Measurements from ENCODE around the gene DAZ1.
"Not testable (repeated sequence)": the region's sequence is repeated elsewhere in the genome, so short reads cannot be mapped to it uniquely, and the experiment has no call there.

DAZ1 gene, protein sequence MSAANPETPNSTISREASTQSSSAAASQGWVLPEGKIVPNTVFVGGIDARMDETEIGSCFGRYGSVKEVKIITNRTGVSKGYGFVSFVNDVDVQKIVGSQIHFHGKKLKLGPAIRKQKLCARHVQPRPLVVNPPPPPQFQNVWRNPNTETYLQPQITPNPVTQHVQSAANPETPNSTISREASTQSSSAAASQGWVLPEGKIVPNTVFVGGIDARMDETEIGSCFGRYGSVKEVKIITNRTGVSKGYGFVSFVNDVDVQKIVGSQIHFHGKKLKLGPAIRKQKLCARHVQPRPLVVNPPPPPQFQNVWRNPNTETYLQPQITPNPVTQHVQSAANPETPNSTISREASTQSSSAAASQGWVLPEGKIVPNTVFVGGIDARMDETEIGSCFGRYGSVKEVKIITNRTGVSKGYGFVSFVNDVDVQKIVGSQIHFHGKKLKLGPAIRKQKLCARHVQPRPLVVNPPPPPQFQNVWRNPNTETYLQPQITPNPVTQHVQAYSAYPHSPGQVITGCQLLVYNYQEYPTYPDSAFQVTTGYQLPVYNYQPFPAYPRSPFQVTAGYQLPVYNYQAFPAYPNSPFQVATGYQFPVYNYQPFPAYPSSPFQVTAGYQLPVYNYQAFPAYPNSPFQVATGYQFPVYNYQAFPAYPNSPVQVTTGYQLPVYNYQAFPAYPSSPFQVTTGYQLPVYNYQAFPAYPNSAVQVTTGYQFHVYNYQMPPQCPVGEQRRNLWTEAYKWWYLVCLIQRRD

GRCh38 chrY:23198908-23199307, at the start of gene DAZ1:
TSS of gene DAZ1 (minus strand) at chrY:23199008. CDS start at chrY:23198800, 208 bp downstream.
- H3K9ac ChIP-seq (ENCODE audit: low read length); H3K4me3 ChIP-seq (ENCODE audit: insufficient read depth, low read length, poor library complexity, severe bottlenecking); H3K36me3 ChIP-seq (ENCODE audit: low read length); H3K4me2 ChIP-seq (ENCODE audit: low read depth, low read length, poor library complexity, severe bottlenecking); H3K9me2 ChIP-seq (replicated peaks; ENCODE audit: insufficient read depth, low read length); H3K79me2 ChIP-seq (ENCODE audit: insufficient read depth, low read length); H2AFZ ChIP-seq (ENCODE audit: low read depth, low read length, severe bottlenecking); H4K20me1 ChIP-seq (ENCODE audit: low read depth, low read length); H3K9me3 ChIP-seq (ENCODE audit: insufficient read depth, low read length); H3K27me3 ChIP-seq (ENCODE audit: low read length); H3F3A ChIP-seq (ENCODE audit: insufficient read depth); H3K27ac ChIP-seq (ENCODE audit: low read depth, low read length): not testable (repeated sequence)

- H3K79me2 ChIP-seq (ENCODE audit: insufficient read depth, low read length); H3K36me3 ChIP-seq (ENCODE audit: low read length); H3K27me3 ChIP-seq (ENCODE audit: low read length); H3K9me2 ChIP-seq (replicated peaks; ENCODE audit: insufficient read depth, low read length); H2AFZ ChIP-seq (ENCODE audit: low read depth, low read length, severe bottlenecking); H3K27ac ChIP-seq (ENCODE audit: low read depth, low read length); H3K9ac ChIP-seq (ENCODE audit: low read length); H3K9me3 ChIP-seq (ENCODE audit: insufficient read depth, low read length); H3F3A ChIP-seq (ENCODE audit: insufficient read depth); H3K4me3 ChIP-seq (ENCODE audit: insufficient read depth, low read length, poor library complexity, severe bottlenecking); H3K4me2 ChIP-seq (ENCODE audit: low read depth, low read length, poor library complexity, severe bottlenecking); H4K20me1 ChIP-seq (ENCODE audit: low read depth, low read length): not testable (repeated sequence)
These were observed 20.4 kb upstream of the DAZ1 start, which contains the start of gene DAZ2 for GRCh38 chrY:23219233-23219632. TSS of gene DAZ2 (plus strand) at chrY:23219533. CDS start at chrY:23219741, 208 bp downstream.

DNA sequence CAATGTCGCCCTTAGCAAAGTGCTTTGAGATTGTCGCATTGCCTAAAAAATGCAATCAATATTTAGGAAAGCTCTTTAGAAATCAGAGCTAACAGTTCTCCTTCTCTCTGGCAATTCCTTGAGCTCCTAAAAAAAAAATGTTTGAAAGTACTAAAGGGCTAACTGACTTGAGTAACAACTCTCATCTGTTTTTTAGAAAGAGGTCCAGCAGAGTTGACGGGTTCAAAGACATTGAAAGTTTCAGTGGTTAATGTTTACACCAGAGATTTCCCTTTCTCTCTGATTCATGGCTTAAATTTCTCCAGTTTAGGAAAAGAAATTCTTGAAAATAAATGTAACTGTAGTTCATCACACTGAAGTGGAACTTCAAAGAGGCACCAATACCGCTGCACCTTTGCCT, 11.9 kb upstream of the DAZ1 start:
- H3K9ac ChIP-seq (ENCODE audit: low read length); H2AFZ ChIP-seq (ENCODE audit: low read depth, low read length, severe bottlenecking); H4K20me1 ChIP-seq (ENCODE audit: low read depth, low read length); H3K36me3 ChIP-seq (ENCODE audit: low read length); H3K4me3 ChIP-seq (ENCODE audit: insufficient read depth, low read length, poor library complexity, severe bottlenecking); H3K27me3 ChIP-seq (ENCODE audit: low read length); H3K27ac ChIP-seq (ENCODE audit: low read depth, low read length); H3K9me2 ChIP-seq (replicated peaks; ENCODE audit: insufficient read depth, low read length); H3K4me2 ChIP-seq (ENCODE audit: low read depth, low read length, poor library complexity, severe bottlenecking); H3K9me3 ChIP-seq (ENCODE audit: insufficient read depth, low read length); H3K79me2 ChIP-seq (ENCODE audit: insufficient read depth, low read length); H3F3A ChIP-seq (ENCODE audit: insufficient read depth): not testable (repeated sequence)

DNA sequence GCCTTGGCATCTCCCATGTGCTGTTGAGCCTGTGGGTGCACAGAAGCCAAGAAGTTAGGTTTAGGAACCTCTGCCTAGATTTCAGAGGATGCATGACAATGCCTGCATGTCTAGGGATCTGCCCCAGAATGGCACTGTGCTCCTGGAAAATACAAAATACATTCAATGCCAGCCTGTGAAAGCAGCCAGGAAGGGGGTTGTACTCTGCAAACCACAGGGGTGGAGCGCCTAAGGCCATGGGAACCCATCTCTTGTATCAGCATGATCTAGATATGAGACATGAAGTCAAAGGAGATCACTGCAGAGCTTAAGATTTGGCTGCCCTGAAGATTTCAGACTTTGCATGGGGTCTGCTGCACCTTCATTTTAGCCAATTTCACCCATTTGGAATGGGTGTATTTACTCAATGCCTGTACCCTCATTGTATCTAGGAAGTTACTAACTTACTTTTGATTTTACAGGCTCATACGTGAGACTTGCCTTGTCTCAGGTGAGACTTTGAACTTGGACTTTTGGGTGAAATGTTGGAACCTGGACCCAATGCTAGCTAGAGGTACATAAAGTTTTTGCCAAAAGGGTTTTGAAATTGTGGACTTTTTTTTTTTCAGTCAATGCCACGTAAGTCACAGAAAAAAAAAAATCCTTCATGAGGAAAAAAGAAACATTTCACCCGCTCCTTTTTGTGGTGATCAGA, 11.1 kb upstream of the DAZ1 start:
- H3K27ac ChIP-seq (ENCODE audit: low read depth, low read length); H4K20me1 ChIP-seq (ENCODE audit: low read depth, low read length); H3K9ac ChIP-seq (ENCODE audit: low read length); H3K4me3 ChIP-seq (ENCODE audit: insufficient read depth, low read length, poor library complexity, severe bottlenecking); H3K36me3 ChIP-seq (ENCODE audit: low read length); H3K4me2 ChIP-seq (ENCODE audit: low read depth, low read length, poor library complexity, severe bottlenecking); H3K27me3 ChIP-seq (ENCODE audit: low read length); H3K79me2 ChIP-seq (ENCODE audit: insufficient read depth, low read length); H2AFZ ChIP-seq (ENCODE audit: low read depth, low read length, severe bottlenecking); H3K9me3 ChIP-seq (ENCODE audit: insufficient read depth, low read length); H3F3A ChIP-seq (ENCODE audit: insufficient read depth); H3K9me2 ChIP-seq (replicated peaks; ENCODE audit: insufficient read depth, low read length): not testable (repeated sequence)

- H3K9me3 ChIP-seq (ENCODE audit: insufficient read depth, low read length); H3K4me2 ChIP-seq (ENCODE audit: low read depth, low read length, poor library complexity, severe bottlenecking); H3K9me2 ChIP-seq (replicated peaks; ENCODE audit: insufficient read depth, low read length); H3K9ac ChIP-seq (ENCODE audit: low read length); H3K27me3 ChIP-seq (ENCODE audit: low read length); H2AFZ ChIP-seq (ENCODE audit: low read depth, low read length, severe bottlenecking); H3K27ac ChIP-seq (ENCODE audit: low read depth, low read length); H3K79me2 ChIP-seq (ENCODE audit: insufficient read depth, low read length); H3K4me3 ChIP-seq (ENCODE audit: insufficient read depth, low read length, poor library complexity, severe bottlenecking); H3K36me3 ChIP-seq (ENCODE audit: low read length); H4K20me1 ChIP-seq (ENCODE audit: low read depth, low read length); H3F3A ChIP-seq (ENCODE audit: insufficient read depth): not testable (repeated sequence)
These were observed 8.6 kb upstream of the DAZ1 start for GRCh38 chrY:23207455-23207854.

Data from SU-DHL-6 (cell line).